ENCODE measurements around the gene NDUFAB1.

Gene NDUFAB1

DNA sequence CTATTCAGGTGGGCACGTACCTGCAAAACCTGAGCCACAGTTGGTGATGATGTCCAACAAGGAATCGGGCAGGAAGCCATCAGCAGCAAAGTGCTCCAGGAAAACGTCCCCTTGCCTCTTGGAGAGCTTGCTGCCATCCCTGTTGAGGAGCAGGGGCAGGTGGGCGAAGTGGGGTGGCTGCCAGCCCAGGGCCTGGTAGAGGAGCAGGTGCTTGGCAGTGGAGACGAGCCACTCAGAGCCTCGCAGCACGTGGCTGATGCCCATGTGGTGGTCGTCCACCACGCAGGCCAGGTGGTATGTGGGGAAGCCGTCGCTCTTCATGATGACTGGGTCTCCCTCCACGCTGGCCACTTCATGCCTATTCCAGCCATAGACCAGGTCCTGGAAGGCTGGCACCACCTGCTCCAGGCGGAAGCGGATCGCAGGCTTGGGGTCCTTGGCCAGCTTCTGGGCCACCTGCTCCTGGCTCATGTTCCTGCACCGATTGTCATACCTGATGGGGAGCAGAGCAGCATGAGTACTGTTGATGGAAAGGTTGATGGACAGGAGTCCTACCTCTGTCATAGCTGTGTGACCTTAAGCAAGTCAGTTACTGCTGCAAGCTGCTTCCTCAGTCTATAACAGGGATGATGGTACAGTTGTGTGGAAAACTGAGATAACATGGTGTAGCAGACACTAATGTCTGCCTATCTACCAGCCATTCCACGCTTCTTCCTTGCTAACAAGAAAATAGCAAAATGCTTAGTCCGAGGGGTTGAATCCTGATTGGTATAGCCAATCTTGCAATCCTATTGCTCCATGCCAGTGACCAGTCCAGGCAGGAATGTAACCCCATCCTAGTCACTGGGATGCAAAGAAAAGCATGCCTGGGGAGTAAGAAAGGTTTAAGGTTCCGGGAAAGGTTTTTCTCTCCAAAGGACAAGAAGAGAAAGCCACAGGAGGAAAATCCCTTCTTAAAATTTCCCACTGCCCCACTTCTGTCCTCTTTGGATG is 61.0 kb downstream of the NDUFAB1 start:
- H3K27me3 ChIP-seq = no peaks in the 10 kb centered on the region
- peaks cover 40 to 94% (median 67%) of the 10 kb centered on the region in 3 donors for H3K36me3 ChIP-seq
- no peaks in the 10 kb centered on the region for H3K9me3 ChIP-seq
- intact Hi-C loops (cut with DNase I; ENCODE audit: low total_unique reads) = no loop called here
- no peak for DNase-seq
- no peak overlapping the region for H3K27ac ChIP-seq
- H3K4me1 ChIP-seq = no peaks in the 10 kb centered on the region
- H3K4me3 ChIP-seq = no peak overlapping the region
- TF ChIP-seq, protein P1, sequence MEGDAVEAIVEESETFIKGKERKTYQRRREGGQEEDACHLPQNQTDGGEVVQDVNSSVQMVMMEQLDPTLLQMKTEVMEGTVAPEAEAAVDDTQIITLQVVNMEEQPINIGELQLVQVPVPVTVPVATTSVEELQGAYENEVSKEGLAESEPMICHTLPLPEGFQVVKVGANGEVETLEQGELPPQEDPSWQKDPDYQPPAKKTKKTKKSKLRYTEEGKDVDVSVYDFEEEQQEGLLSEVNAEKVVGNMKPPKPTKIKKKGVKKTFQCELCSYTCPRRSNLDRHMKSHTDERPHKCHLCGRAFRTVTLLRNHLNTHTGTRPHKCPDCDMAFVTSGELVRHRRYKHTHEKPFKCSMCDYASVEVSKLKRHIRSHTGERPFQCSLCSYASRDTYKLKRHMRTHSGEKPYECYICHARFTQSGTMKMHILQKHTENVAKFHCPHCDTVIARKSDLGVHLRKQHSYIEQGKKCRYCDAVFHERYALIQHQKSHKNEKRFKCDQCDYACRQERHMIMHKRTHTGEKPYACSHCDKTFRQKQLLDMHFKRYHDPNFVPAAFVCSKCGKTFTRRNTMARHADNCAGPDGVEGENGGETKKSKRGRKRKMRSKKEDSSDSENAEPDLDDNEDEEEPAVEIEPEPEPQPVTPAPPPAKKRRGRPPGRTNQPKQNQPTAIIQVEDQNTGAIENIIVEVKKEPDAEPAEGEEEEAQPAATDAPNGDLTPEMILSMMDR (IDR thresholded peaks at IDR 0.05) = no peak

DNA sequence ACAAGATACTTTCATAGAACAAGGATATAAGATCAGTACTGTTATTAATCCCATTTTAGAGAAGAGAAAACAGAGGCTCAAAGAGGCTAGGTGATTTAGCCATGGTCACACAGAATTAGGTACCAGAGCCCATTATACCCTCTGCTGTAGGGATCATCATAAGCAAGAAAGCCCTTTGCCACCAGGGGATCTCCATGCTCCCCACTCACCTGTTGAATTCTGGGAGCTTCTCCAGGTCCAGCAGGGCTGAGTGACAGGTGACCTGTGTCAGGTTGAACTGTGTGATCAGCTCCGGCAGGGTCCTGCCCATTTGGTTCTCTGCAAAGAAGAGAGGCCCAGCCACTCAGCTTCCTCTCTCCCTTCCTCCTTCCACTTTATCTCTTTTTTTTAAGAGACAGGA is 63.7 kb downstream of the NDUFAB1 start:
- no peak for DNase-seq
- TF ChIP-seq, protein P1 (IDR thresholded peaks at IDR 0.05) = no peak
- intact Hi-C loops (cut with DNase I; ENCODE audit: low total_unique reads) = no loop called here
- Histone ChIP-seq H3K4me1 (no peaks in the 10 kb centered on the region), H3K9me3 (no peaks in the 10 kb centered on the region), H3K27me3 (no peaks in the 10 kb centered on the region), H3K27ac (no peak overlapping the region), H3K4me3 (no peak overlapping the region), H3K36me3 (peaks cover 55 to 99% (median 75%) of the 10 kb centered on the region in 3 donors)

All from tibial artery (tissue), 4 donors.